ENCODE results near the gene NEDD4L.

The NEDD4L gene

DNA sequence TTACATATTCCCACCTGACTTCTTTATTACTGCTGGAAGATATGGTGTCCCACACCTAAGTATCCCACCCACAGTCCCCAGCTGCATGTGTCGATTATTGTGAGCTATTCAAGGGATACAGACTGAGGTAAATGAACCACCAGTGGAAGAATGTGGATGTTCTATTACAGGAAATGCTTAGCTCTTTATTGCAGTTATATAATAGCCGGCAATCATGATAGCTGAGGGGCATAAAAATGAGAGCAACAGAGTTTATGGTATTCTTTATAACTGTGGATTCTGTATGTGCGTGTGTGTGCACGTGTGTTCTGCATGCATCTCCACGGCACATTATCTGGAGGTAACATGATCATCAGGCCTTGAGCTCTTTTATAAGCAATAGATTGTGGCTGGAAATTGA, 198.9 kb downstream of the NEDD4L start:
- H3K4me1 ChIP-seq (ENCODE audit: insufficient read depth, low read length), result peaks cover 13% of the 10 kb centered on the region
- WGBS, result 88% methylated on average over 5 of the region's 5 CpGs
- no peaks in the 10 kb centered on the region for H3K27me3 ChIP-seq (ENCODE audit: insufficient read depth, low read length)
- H3K36me3 ChIP-seq (ENCODE audit: insufficient read depth, low read length), result no peaks in the 10 kb centered on the region
- H3K4me3 ChIP-seq (ENCODE audit: low read length), result no peak overlapping the region
- H3K27ac ChIP-seq (ENCODE audit: low read depth, low read length), result no peak overlapping the region
- no peaks in the 10 kb centered on the region for H3K9me3 ChIP-seq (ENCODE audit: insufficient read depth, low read depth, low read length)
- no peak overlapping the region for H3K9ac ChIP-seq (ENCODE audit: low read depth, low read length)

DNA sequence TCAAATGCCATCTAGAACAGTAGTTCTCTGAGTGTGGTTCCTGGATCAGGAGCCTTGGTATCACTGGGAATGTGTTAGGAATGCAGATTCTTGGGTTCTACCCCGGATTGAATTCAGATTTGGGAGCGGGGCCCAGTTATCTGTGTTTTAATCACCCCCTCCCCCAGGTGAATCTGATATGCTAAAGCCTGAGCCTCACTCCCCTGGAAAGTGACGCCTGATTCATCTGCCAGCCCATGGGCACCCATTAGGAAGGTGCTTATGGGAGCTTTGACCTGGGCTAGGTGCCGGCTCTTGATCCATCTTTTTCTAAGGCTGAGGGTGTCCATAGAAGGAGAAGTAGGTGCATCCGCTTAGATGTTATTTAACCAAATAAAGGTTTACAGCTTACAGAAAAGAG, 199.4 kb downstream of the NEDD4L start:
- Histone ChIP-seq H3K9me3 (ENCODE audit: insufficient read depth, low read depth, low read length) (no peaks in the 10 kb centered on the region), H3K9ac (ENCODE audit: low read depth, low read length) (no peak overlapping the region), H3K4me3 (ENCODE audit: low read length) (no peak overlapping the region), H3K4me1 (ENCODE audit: insufficient read depth, low read length) (peaks cover 13% of the 10 kb centered on the region), H3K27ac (ENCODE audit: low read depth, low read length) (no peak overlapping the region), H3K36me3 (ENCODE audit: insufficient read depth, low read length) (no peaks in the 10 kb centered on the region), H3K27me3 (ENCODE audit: insufficient read depth, low read length) (no peaks in the 10 kb centered on the region)
- WGBS, result 90% methylated on average over 4 of the region's 5 CpGs

DNA sequence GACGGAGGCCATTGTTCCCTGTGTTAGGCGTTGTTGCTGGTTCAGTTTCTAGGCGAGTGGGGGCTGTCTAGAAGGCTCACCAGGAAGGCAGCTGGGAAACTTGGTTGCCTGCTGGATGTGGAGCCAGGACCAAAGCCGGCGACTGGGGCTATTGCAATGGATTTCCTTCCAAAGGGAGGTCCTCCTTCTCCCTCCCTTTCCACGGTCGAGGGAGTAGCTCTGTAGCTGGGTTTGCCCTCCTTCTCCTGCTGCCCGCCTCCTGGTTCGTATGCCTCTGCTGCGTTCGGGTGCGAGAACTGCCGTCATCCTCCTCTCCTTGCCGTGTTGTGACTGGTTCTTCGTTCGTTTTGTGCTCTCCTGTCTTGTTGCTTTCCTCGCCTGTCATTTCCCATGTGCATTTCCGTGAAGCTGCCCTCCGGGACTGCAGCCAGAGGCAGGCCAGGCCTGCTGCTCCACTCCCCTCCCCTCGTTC, 203.4 kb downstream of the NEDD4L start:
- H3K27ac ChIP-seq (ENCODE audit: low read depth, low read length), result peak overlapping the region; percentile 21; the same call in 1 of the 2 replicates
- H3K9me3 ChIP-seq (ENCODE audit: insufficient read depth, low read depth, low read length), result no peaks in the 10 kb centered on the region
- H3K4me3 ChIP-seq (ENCODE audit: low read length), result peak overlapping the region; percentile 21
- H3K4me1 ChIP-seq (ENCODE audit: insufficient read depth, low read length), result peaks cover 17% of the 10 kb centered on the region
- H3K27me3 ChIP-seq (ENCODE audit: insufficient read depth, low read length), result no peaks in the 10 kb centered on the region
- H3K36me3 ChIP-seq (ENCODE audit: insufficient read depth, low read length), result no peaks in the 10 kb centered on the region
- 32% methylated on average over 20 of the region's 20 CpGs for WGBS
- peak overlapping the region; percentile 25; the same call in 1 of the 2 replicates for H3K9ac ChIP-seq (ENCODE audit: low read depth, low read length)

DNA sequence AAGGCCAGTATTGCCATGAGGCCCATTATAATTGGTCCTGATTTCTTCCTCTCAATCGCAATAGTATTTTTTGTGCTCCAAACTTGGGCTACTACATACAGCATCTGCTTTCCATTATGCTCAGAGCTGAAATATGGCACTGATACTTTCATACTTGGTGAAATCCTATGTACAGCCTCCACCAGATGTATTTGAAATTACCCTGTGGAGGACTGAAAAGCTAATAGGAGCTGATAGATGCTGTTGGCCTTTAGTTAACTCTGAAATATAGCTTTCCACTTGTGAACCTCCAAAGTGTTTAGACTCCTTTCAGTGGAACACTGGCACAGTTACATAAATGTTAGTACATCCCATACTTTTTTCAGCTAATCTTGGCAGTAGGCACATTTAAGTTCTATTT, 205.7 kb downstream of the NEDD4L start:
- WGBS, result 94% methylated on average over 1 of the region's 1 CpG
- no peaks in the 10 kb centered on the region for H3K9me3 ChIP-seq (ENCODE audit: insufficient read depth, low read depth, low read length)
- no peak overlapping the region for H3K4me3 ChIP-seq (ENCODE audit: low read length)
- no peaks in the 10 kb centered on the region for H3K36me3 ChIP-seq (ENCODE audit: insufficient read depth, low read length)
- H3K4me1 ChIP-seq (ENCODE audit: insufficient read depth, low read length), result peaks cover 35% of the 10 kb centered on the region
- H3K27me3 ChIP-seq (ENCODE audit: insufficient read depth, low read length), result no peaks in the 10 kb centered on the region
- H3K27ac ChIP-seq (ENCODE audit: low read depth, low read length), result no peak overlapping the region
- H3K9ac ChIP-seq (ENCODE audit: low read depth, low read length), result no peak overlapping the region

GRCh38 chr18:58251416-58251815, 207.4 kb downstream of the NEDD4L start:
- Histone ChIP-seq H3K4me1 (ENCODE audit: insufficient read depth, low read length) (peaks cover 42% of the 10 kb centered on the region), H3K36me3 (ENCODE audit: insufficient read depth, low read length) (no peaks in the 10 kb centered on the region), H3K9ac (ENCODE audit: low read depth, low read length) (no peak overlapping the region), H3K4me3 (ENCODE audit: low read length) (no peak overlapping the region), H3K27me3 (ENCODE audit: insufficient read depth, low read length) (no peaks in the 10 kb centered on the region), H3K27ac (ENCODE audit: low read depth, low read length) (no peak overlapping the region), H3K9me3 (ENCODE audit: insufficient read depth, low read depth, low read length) (no peaks in the 10 kb centered on the region)
- WGBS, result 100% methylated on average over 1 of the region's 2 CpGs

DNA sequence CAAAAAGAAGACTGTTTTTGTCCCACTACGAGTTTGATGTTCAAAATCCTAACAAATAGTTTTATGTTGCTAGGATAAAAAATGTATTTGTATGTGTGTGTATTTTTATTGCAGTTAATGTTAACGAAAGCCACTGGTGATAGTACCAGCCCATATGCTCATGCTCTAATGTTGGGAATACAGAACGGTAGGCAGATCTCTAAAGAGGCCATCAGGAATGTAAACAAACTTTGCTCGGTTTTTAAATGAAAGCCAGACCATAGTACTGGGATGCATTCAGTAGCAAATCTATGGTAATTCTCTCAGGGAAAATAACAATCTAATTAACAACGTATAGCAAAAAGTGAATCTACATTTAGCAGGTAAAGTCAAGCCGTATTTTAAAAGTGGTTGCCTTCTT, 208.1 kb downstream of the NEDD4L start:
- Histone ChIP-seq H3K4me3 (ENCODE audit: low read length) (no peak overlapping the region), H3K9me3 (ENCODE audit: insufficient read depth, low read depth, low read length) (no peaks in the 10 kb centered on the region), H3K27ac (ENCODE audit: low read depth, low read length) (no peak overlapping the region), H3K9ac (ENCODE audit: low read depth, low read length) (no peak overlapping the region), H3K27me3 (ENCODE audit: insufficient read depth, low read length) (no peaks in the 10 kb centered on the region), H3K36me3 (ENCODE audit: insufficient read depth, low read length) (no peaks in the 10 kb centered on the region), H3K4me1 (ENCODE audit: insufficient read depth, low read length) (peaks cover 42% of the 10 kb centered on the region)
- WGBS, result 71% methylated on average over 5 of the region's 6 CpGs

DNA sequence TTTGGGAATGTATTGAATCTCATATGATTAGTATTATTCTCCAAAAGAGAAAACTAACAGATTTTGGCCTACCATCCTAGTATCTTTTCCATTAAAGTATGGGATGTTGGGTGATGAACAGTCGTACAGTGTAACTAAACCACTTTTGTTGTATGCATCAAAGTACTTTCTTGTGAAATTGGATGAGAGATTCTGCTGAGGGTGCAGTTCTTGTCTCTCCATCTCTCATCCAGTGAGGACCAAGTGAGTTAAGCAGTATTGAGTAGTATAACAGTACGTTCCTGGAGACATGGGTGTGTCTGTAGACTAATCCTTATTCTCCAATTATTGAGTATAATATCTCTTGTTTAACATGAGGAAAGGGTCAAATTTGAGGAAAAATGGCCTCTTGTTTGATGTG, 209.3 kb downstream of the NEDD4L start:
- Histone ChIP-seq H3K9ac (ENCODE audit: low read depth, low read length) (no peak overlapping the region), H3K36me3 (ENCODE audit: insufficient read depth, low read length) (no peaks in the 10 kb centered on the region), H3K27ac (ENCODE audit: low read depth, low read length) (no peak overlapping the region), H3K4me1 (ENCODE audit: insufficient read depth, low read length) (peaks cover 34% of the 10 kb centered on the region), H3K9me3 (ENCODE audit: insufficient read depth, low read depth, low read length) (no peaks in the 10 kb centered on the region), H3K27me3 (ENCODE audit: insufficient read depth, low read length) (no peaks in the 10 kb centered on the region), H3K4me3 (ENCODE audit: low read length) (no peak overlapping the region)
- 100% methylated on average over 1 of the region's 2 CpGs for WGBS

- peaks cover 36% of the 10 kb centered on the region for H3K4me1 ChIP-seq (ENCODE audit: insufficient read depth, low read length)
- no peaks in the 10 kb centered on the region for H3K36me3 ChIP-seq (ENCODE audit: insufficient read depth, low read length)
- no peak overlapping the region for H3K9ac ChIP-seq (ENCODE audit: low read depth, low read length)
- no peaks in the 10 kb centered on the region for H3K27me3 ChIP-seq (ENCODE audit: insufficient read depth, low read length)
- no peaks in the 10 kb centered on the region for H3K9me3 ChIP-seq (ENCODE audit: insufficient read depth, low read depth, low read length)
- WGBS, result no CpG with 5 or more reads among the region's 1 CpG
- no peak overlapping the region for H3K27ac ChIP-seq (ENCODE audit: low read depth, low read length)
- H3K4me3 ChIP-seq (ENCODE audit: low read length), result no peak overlapping the region
Measured at GRCh38 chr18:58253871-58254270, 209.8 kb downstream of the NEDD4L start.

DNA sequence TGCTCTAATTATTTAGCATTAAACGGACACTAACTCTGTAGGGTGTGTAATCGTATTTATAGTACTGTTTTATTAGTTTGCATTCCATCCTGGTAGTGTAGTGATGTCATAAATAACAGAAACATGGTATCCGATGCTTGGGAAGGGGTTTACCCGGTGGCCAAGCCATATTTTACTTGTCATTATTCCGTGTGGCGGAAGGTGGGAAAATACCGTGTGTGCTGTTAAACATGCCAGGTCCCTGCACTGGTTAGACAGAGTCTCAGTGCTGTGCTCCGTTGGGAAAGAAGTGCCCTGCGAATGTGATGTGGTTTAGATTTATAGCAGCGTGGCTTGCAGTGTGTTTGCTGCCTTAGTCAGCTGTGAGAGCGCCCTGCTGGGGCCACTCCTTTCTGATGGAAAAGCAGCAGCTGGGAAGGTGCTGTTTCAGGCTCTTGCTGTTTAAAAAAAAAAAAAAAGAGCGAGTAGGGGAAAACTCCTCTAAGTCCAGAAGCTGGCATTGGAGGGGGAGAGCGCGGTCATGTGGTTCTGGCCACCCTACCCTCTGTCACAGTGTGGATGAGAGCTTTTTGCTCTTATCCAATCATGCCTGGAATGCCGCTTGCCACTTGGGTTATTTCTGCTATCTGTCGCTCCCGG, 211.0 kb downstream of the NEDD4L start:
- H3K9ac ChIP-seq (ENCODE audit: low read depth, low read length), result no peak overlapping the region
- peak overlapping the region; percentile 29 for H3K4me3 ChIP-seq (ENCODE audit: low read length)
- H3K27me3 ChIP-seq (ENCODE audit: insufficient read depth, low read length), result no peaks in the 10 kb centered on the region
- peaks cover 47% of the 10 kb centered on the region for H3K4me1 ChIP-seq (ENCODE audit: insufficient read depth, low read length)
- no peaks in the 10 kb centered on the region for H3K36me3 ChIP-seq (ENCODE audit: insufficient read depth, low read length)
- peak overlapping the region; percentile 29; the same call in 1 of the 2 replicates for H3K27ac ChIP-seq (ENCODE audit: low read depth, low read length)
- H3K9me3 ChIP-seq (ENCODE audit: insufficient read depth, low read depth, low read length), result no peaks in the 10 kb centered on the region
- 42% methylated on average over 16 of the region's 17 CpGs for WGBS

GRCh38 chr18:58255701-58256311, 211.8 kb downstream of the NEDD4L start:
- H3K27ac ChIP-seq (ENCODE audit: low read depth, low read length), result peak overlapping the region; percentile 4; the same call in 1 of the 2 replicates
- H3K4me3 ChIP-seq (ENCODE audit: low read length), result no peak overlapping the region
- peaks cover 50% of the 10 kb centered on the region for H3K4me1 ChIP-seq (ENCODE audit: insufficient read depth, low read length)
- no peaks in the 10 kb centered on the region for H3K27me3 ChIP-seq (ENCODE audit: insufficient read depth, low read length)
- H3K9me3 ChIP-seq (ENCODE audit: insufficient read depth, low read depth, low read length), result no peaks in the 10 kb centered on the region
- no peaks in the 10 kb centered on the region for H3K36me3 ChIP-seq (ENCODE audit: insufficient read depth, low read length)
- 94% methylated on average over 67 of the region's 67 CpGs for WGBS
- no peak overlapping the region for H3K9ac ChIP-seq (ENCODE audit: low read depth, low read length)

- 96% methylated on average over 39 of the region's 39 CpGs for WGBS
- Histone ChIP-seq H3K27me3 (ENCODE audit: insufficient read depth, low read length) (no peaks in the 10 kb centered on the region), H3K36me3 (ENCODE audit: insufficient read depth, low read length) (no peaks in the 10 kb centered on the region)
Measured at GRCh38 chr18:58256316-58257080, 212.5 kb downstream of the NEDD4L start.

More at GRCh38 chr18:58256316-58257080, 212.5 kb downstream of the NEDD4L start:
- H3K4me3 ChIP-seq (ENCODE audit: low read length), result no peak overlapping the region
- H3K4me1 ChIP-seq (ENCODE audit: insufficient read depth, low read length), result peaks cover 49% of the 10 kb centered on the region
- H3K27ac ChIP-seq (ENCODE audit: low read depth, low read length), result no peak overlapping the region
- H3K9me3 ChIP-seq (ENCODE audit: insufficient read depth, low read depth, low read length), result no peaks in the 10 kb centered on the region
- no peak overlapping the region for H3K9ac ChIP-seq (ENCODE audit: low read depth, low read length)
